Inflammatory macrophage treated with lipopolysaccharide for 4 hours (primary cell): ENCODE results near the gene VSNL1.

Source experiments
- DNase-seq: peaks from one replicate; pipeline ENCODE4 v3.0.0-alpha.2; 2020

Gene VSNL1

GRCh38 chr2:17616405-17616804 lies 75.9 kb downstream of the VSNL1 start:
- DNase-seq, result peak; percentile 12

- no peak for DNase-seq
Observed at GRCh38 chr2:17617516-17617915, 77.0 kb downstream of the VSNL1 start.

DNA sequence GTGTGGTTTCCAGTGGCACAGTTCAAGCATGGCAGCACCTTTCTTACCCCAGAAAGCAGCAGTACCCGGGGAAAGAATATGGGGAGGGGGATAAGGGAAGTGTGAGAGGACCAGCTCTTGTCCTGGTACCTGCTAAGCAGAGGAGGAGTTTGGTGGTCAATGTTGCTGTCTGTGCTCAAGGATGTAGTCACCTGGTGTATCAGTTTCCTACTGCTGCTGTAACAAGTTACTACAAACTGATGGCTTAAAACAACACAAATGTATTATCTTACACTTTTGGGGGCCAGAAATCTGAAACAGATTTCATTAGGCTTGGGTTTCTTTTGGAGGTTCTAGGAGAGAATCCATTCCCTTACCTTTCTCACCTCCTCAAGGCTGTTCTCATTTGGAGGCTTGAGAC lies 77.5 kb downstream of the VSNL1 start:
- no peak for DNase-seq

GRCh38 chr2:17620280-17620679 lies 79.8 kb downstream of the VSNL1 start:
- DNase-seq, result no peak

- DNase-seq, result no peak
Observed at GRCh38 chr2:17620841-17621240, 80.3 kb downstream of the VSNL1 start.

DNA sequence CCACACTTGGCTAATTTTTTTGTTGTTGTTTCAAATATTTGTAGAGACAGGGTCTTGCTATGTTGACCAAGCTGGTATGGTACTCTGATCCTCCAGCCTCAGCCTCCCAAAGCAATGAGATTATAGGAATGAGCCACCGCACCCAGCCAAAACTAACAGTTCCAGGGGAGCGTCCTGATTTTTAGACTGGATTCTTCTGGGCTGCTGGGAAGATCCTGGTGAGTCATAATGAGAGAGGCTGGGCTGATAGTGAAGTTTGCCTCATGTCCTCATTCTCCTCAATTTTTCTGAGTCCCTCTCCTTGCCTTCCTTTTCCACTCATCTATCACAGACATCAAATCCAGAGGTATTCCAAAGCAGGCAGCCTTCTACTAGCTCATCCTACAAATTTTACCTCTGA lies 81.3 kb downstream of the VSNL1 start:
- no peak for DNase-seq

DNA sequence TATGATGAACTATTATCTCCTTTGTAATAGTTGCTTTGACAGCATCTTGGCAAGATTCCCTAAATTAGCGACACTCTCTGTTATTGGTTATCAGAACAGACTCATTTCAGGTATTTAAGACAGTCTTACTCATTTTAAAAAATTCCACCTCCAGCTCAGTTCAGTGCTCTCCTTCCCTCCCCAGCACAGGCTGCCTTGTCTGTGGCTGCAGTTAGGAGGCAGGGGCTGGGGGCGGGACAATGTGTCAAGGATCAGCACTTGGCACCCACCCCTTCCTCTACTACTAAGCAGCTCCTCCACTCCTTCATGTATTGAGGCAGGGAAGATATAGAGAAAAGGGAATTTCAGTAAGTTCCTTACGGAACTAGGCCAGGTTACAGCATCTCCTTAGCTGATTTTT lies 85.0 kb downstream of the VSNL1 start:
- DNase-seq, result no peak

GRCh38 chr2:17626986-17627385 lies 86.5 kb downstream of the VSNL1 start:
- no peak for DNase-seq

- no peak for DNase-seq
Observed at GRCh38 chr2:17627434-17627833, 86.9 kb downstream of the VSNL1 start.

GRCh38 chr2:17628349-17629261 lies 88.1 kb downstream of the VSNL1 start:
- DNase-seq, result no peak

DNA sequence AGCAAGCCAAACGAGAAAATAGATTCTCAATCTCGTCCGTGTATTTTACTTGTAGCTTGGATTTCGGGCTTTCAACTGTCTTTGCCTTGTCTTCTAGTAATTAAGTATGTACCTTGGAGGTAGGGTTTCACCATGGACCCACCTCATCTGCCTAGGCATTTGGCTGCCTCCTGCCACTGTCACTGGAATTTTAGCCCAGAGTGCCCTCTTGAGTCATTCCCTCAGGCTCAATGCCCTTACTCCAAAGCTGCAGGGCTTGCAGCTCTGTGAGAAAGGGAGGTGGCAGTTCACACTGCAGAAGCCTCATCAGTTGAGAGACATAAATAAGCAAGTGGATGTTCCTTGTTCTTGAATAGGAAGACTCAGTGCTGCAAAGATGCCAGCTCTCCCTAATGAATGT lies 89.6 kb downstream of the VSNL1 start:
- DNase-seq, result no peak

GRCh38 chr2:17634997-17635396 lies 94.5 kb downstream of the VSNL1 start:
- no peak for DNase-seq

DNA sequence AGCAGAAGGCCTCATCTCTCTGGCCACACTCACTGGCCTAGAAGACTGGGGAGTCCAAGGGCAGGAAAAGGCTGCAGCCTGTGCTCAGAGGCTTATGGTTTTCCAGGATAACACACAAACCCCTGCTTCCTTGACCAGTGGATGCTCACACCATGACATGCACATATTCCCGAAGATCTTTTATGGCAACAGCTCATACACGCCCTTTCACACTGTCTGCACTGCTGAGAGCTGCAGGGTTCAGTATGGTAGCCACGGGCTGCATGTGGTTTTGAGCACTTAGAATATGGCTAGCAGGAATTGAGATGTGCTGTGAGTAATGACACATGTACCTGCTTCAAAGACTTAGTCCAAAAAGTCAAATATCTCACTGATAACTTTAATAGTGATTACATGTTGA lies 95.8 kb downstream of the VSNL1 start:
- DNase-seq, result no peak

DNA sequence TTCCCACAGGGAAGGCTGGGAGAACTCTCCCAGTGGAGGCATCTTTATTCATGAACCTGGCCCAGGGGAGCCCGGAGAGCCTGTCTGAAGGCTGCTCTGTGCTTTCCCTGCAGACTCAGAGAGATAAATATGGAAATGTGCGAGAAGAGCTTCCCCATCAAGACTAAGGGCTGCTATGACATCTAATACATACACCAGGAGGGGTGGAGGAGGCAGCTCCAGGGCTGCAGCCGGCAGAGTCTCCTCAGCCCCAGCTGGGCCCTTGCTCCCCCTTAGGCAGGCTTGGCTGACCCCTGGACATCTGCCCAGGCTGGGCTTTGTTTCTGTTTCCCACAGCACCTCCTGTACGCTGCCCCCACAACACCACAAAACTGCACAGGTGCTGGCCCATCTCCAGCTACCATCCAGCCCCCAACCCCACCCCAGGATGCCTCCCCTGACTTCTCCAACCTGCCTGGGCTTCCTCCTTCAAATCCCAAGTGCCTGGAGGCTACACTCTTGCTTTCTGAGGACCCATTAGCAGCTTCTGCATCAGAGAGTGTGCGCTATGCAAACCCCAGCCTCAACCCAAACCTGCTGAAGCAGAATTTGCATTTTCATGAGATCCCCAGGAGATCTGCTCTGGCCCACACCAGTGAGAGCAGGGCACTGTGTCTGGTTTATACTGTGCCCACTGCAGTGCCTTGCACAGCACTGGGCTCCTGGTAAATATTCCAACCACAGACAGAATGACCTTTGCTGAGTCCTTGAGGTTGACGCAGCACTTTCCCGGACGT lies 96.8 kb downstream of the VSNL1 start:
- DNase-seq, result no peak

DNA sequence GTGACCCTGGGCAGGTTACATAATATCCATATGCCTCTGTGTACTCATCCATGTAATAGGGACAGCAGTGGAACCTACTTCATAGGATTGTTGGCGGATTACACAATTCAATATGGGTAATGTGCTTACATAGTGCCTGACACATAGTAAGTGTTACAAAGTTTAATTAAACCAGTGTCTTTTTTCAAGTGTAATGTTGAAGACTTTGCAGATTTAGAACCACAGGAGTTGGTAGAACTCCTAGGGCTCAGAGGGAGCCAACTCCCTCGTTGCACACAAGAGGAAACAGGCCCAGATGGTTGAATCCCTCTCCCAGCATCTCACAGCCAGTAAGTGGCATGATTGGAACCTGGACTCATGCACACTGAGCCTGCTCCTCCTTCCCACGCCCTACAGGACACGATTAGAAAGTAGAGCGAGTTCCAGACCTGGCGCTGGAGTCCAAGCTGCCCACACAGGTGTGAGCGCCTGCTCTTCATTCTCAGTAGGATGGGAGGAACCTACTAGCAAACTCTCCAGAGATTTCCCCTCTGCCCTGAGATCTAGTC lies 97.8 kb downstream of the VSNL1 start:
- DNase-seq, result peak; percentile 28

DNA sequence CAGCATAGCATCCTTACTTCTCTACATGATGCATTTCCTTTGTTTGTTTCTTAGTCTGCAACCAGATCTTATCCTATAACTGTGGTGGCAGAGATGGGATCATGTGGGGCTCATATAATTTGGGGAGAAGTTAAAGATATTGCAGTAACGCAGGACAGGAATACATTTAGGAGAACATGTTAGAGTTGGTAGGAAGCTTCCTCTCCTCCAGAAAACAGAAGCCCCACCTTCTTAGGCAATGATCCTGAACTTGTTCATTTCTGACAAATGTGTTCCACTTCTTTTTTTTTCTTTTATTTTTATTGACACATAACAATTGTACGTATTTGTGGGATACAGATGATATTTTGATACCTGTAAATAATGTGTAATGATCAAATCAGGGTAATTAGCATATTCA lies 99.9 kb downstream of the VSNL1 start:
- peak; percentile 29 for DNase-seq

GRCh38 chr2:17643031-17643615 lies 102.6 kb downstream of the VSNL1 start:
- DNase-seq, result peak; percentile 92

DNA sequence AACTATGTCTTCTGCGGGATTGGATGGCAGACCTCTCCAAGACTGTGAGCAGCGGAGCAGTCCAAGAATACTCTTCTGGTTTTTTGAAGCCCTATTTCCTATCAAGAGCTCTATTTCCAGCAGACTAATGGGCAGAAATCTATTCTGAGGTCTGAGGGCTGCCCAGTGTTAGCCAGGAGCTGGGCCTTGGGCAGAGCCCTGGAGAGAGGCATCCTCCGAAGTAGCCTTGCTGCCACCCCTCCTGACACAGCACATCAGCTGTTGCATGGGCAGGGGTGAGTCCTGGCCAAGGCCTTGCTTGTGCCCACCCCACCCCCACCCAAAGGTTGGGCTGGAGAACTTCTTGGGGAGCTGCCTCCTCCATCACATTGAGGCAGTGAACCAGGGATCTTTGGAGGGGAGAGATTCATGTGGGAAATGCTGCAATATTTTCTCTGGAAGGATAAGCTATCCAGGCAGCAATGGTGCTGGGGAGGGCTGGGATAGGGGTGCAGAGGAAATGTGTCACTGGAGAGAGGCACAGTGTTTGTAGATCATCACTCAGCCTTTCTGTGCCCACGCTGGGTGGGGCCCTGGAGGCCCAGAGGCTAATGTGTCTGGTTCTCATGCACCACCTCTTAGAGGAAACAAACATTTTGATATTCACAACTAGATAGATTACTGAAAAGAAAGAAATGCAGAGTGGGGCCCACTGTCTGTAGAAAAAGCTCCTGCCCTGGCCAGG lies 104.7 kb downstream of the VSNL1 start:
- DNase-seq, result peak; percentile 75

DNA sequence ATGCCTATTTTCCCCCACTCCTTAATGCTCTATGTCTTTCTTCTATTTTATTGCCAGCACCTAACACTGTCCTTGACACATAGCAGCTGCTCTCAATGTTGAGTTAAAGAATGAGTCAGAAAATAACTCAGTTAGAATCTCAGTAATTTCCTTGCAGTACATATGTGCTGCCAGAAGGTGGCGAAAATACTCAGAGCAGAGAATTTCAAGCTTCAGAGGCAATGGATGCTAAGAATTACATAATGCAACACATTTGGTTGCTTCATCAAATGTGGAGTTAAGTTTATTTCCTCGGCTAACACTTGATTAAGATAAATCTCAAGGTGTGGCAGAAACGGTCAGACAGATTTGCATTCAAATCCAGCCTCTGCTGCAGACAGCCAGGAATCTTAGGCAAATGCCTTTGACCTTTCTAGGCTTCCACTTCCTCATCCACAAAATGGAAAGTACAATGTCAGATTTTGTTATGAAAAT lies 105.6 kb downstream of the VSNL1 start:
- DNase-seq, result peak; percentile 84

DNA sequence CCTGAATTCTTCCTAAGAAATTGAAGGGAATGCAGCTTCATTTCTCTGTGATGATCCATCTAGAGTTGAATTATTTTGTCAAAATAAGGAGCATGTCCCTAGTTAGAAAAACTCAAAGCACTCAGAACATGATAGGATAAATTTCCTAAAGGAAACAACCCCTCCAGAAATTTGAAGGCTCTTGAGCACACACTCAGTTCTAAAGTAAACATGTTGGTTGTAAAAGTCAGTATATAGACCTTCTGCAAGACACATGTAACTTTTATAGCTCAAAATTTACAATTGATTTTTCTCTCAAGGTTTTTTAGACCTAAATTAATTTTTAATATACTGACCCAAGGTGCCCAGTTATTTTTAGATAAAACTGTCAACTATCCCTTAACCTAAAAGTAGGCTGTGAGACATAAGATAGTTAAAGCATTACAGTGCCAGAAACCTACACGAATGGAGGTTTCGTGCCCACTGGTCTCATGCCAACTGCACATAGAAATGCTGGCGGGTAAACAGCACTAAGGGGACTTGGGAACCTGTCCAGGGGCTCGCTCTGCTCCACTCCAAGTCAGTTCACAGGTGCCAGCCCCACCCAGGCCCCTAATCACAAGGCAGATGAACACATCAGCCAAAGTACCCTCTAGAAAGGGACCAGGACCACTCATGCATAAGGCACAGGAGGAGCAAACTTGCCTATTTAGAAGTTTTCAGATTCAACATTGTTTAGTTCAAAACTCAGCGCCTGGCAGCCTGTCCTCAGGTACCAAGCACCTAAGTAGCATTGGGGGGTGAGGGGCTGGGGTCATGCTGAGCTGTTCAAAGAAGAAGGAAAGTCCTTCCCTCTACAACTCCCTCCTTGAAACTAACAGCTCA lies 106.6 kb downstream of the VSNL1 start:
- no peak for DNase-seq

- DNase-seq, result peak; percentile 89
Observed at GRCh38 chr2:17648581-17648980, 108.1 kb downstream of the VSNL1 start.

GRCh38 chr2:17649026-17649425 lies 108.5 kb downstream of the VSNL1 start:
- DNase-seq, result no peak
